Osteocyte (in vitro differentiated cells): ENCODE measurements around the gene KIF5C. TPM values are rescaled to one million over a fixed set of nuclear protein-coding genes. Genes with fewer than 3 reads are reported as not detected.
A peak's percentile ranks its signal among the peaks of the same experiment; 100 is the strongest.

Experiments used
- DNase-seq: peaks from one replicate; pipeline ENCODE4 v3.0.0; 2021; ENCODE audit warnings: mixed read lengths; ENCODE audit not compliant: unreplicated experiment; ENCODE audit errors: extremely low spot score
- H3K27ac Mint-ChIP-seq: one replicate; pipeline ENCODE4 v1.8.0; 2021; ENCODE audit warnings: mild to moderate bottlenecking, mixed read lengths; ENCODE audit not compliant: unreplicated experiment
- H3K27me3 Mint-ChIP-seq: one replicate; pipeline ENCODE4 v1.8.0; 2021; ENCODE audit warnings: mixed read lengths; ENCODE audit not compliant: unreplicated experiment
- H3K36me3 Mint-ChIP-seq: one replicate; pipeline ENCODE4 v1.8.0; 2021; ENCODE audit warnings: mixed read lengths; ENCODE audit not compliant: unreplicated experiment
- H3K4me1 Mint-ChIP-seq: one replicate; pipeline ENCODE4 v1.8.0; 2021; ENCODE audit warnings: mixed read lengths; ENCODE audit not compliant: unreplicated experiment
- H3K4me3 Mint-ChIP-seq: one replicate; pipeline ENCODE4 v1.8.0; 2021; ENCODE audit warnings: mild to moderate bottlenecking, moderate library complexity, mixed read lengths; ENCODE audit not compliant: unreplicated experiment
- H3K9me3 Mint-ChIP-seq: one replicate; pipeline ENCODE4 v1.8.0; 2021; ENCODE audit warnings: mixed read lengths; ENCODE audit not compliant: unreplicated experiment
- total RNA-seq: library from RNA; stranded (reverse); gene quantifications from 2 replicates; pipeline ENCODE4 v1.2.1, GENCODE V29; 2021
- TF ChIP-seq, protein P1 (sequence below): fragments of 200-600 bp; sonication (generic); IDR thresholded peaks from 2 replicates; pipeline ENCODE4 v1.5.0; 2021; ENCODE audit warnings: antibody characterized with exemption, mild to moderate bottlenecking, moderate library complexity

The KIF5C gene
- total RNA-seq, 1 donor from 2014 or later, result 10.2 TPM

DNA sequence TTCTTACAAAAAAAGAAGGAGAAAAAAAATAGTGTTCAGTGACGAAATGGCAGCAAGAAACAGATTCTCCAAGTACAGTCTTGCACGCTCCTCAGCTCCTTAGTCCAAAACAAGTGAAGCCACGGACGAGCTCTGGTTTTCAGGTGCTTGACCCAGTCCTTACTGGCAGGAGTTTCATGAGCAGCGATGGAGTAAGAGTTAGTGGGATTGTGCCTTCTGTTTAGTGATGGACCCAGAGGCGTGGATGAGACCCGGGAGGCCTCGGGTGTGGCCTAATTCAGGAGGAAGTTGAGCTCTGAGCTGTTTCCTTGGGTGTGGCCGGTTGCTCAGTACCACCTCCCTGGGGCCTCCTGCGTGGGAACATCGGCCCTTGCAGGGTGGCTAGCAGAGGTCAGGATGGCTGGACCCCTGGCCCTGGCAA lies 52.0 kb downstream of the KIF5C start:
- Mint-ChIP-seq H3K4me1 (peaks cover 45% of the 10 kb centered on the region), H3K36me3 (peaks cover 13% of the 10 kb centered on the region), H3K9me3 (no peaks in the 10 kb centered on the region), H3K27me3 (no peaks in the 10 kb centered on the region), H3K27ac (no peak overlapping the region), H3K4me3 (no peak overlapping the region)
- TF ChIP-seq, protein P1, sequence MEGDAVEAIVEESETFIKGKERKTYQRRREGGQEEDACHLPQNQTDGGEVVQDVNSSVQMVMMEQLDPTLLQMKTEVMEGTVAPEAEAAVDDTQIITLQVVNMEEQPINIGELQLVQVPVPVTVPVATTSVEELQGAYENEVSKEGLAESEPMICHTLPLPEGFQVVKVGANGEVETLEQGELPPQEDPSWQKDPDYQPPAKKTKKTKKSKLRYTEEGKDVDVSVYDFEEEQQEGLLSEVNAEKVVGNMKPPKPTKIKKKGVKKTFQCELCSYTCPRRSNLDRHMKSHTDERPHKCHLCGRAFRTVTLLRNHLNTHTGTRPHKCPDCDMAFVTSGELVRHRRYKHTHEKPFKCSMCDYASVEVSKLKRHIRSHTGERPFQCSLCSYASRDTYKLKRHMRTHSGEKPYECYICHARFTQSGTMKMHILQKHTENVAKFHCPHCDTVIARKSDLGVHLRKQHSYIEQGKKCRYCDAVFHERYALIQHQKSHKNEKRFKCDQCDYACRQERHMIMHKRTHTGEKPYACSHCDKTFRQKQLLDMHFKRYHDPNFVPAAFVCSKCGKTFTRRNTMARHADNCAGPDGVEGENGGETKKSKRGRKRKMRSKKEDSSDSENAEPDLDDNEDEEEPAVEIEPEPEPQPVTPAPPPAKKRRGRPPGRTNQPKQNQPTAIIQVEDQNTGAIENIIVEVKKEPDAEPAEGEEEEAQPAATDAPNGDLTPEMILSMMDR, result no peak
- DNase-seq, result no peak

DNA sequence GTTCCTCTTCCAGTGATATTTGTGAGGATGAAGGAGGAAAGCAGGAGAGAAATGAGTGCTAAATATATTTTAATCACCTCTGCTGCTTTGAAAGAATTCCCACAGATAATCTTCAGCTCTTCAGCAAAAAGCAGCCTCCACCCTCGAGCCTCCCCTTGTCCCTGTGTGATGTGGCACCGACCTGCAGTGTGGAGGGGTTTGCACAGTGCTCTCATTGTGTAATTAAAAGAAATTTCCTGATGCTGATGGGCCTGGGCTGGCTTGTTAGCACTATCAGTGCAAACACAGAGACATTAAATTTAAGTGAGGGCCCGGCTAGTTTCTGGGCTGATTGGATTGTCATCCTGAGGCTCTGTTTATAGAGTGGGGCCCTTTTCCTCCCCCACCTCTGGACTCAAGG lies 53.4 kb downstream of the KIF5C start:
- H3K27ac Mint-ChIP-seq, result no peak overlapping the region
- no peaks in the 10 kb centered on the region for H3K9me3 Mint-ChIP-seq
- no peaks in the 10 kb centered on the region for H3K27me3 Mint-ChIP-seq
- peaks cover 42% of the 10 kb centered on the region for H3K4me1 Mint-ChIP-seq
- no peak for DNase-seq
- no peak overlapping the region for H3K4me3 Mint-ChIP-seq
- TF ChIP-seq, protein P1, result no peak
- H3K36me3 Mint-ChIP-seq, result peaks cover 9% of the 10 kb centered on the region

DNA sequence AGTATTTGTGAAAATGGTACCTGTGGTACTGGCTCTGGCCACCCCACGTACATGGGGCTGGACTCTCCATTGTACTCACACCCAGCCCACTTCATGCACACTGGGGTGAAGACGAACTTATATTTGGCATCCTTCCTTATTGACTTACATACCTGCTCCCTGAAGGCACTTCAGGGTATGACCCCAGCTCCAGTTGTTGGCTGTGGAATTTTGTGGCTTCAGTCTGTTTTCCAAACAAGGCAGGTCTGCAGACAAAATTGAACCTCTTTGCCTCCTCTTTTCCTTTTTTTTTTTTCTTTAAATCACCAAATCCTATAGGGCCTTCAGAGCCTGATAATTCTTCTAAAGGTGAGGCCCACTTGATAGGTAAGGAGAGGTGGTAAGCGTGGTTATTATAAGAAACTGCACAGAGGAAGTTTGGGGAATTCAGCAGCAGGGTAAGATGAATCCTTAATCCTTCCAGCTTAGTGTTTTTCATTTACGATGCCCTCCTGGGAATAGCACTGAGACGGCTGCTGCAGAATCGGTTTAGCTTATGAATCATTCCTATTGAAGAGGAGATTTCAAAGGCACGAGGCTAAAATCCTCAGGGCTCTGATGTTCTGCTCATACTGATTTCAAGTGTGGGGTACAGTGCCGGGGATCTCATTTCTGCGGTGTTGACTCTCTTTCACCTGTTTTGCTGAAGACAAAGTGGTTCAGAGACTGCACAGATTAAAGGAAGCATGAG lies 55.2 kb downstream of the KIF5C start:
- no peaks in the 10 kb centered on the region for H3K9me3 Mint-ChIP-seq
- no peaks in the 10 kb centered on the region for H3K27me3 Mint-ChIP-seq
- peak overlapping the region; percentile 13 for H3K27ac Mint-ChIP-seq
- no peak for DNase-seq
- H3K36me3 Mint-ChIP-seq, result peaks cover 8% of the 10 kb centered on the region
- no peak overlapping the region for H3K4me3 Mint-ChIP-seq
- TF ChIP-seq, protein P1, result no peak
- peaks cover 42% of the 10 kb centered on the region for H3K4me1 Mint-ChIP-seq

DNA sequence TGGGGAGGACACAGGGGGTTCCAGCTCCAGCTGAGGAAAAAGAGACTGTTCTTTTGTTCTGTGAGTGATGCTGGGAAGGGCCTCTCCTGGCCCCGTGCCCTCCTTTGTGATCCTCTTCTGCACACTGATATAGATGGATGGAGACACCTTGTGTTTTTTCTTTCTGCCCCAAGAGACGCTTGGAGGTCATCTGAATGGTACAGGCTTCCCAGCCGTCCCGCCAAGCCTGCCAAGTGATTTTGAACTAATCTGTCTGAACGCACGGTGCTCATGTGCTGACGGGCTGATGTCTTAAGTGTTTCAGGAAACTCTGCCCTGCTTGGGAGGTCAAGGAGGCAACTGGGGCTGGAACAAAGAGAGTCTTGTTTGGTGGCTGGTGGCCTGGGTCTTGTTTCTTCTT lies 57.5 kb downstream of the KIF5C start:
- DNase-seq, result no peak
- peaks cover 2% of the 10 kb centered on the region for H3K36me3 Mint-ChIP-seq
- H3K9me3 Mint-ChIP-seq, result no peaks in the 10 kb centered on the region
- H3K4me3 Mint-ChIP-seq, result no peak overlapping the region
- TF ChIP-seq, protein P1, result no peak
- no peak overlapping the region for H3K27ac Mint-ChIP-seq
- H3K27me3 Mint-ChIP-seq, result no peaks in the 10 kb centered on the region
- peaks cover 31% of the 10 kb centered on the region for H3K4me1 Mint-ChIP-seq

DNA sequence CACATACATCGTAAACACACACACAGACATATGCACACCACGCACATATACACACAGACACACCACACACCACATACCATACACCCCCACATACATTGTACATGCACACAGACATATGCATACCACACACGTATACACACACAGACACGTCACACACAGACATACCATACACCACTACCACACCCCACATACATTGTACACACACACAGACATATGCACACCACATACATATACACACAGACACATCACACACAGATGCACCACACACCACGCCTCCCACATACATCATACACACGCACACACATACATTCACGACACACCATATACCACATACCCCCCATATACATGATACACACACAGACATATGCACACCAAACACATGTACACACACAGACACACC lies 58.4 kb downstream of the KIF5C start:
- Mint-ChIP-seq H3K4me3 (no peak overlapping the region), H3K36me3 (peaks cover 2% of the 10 kb centered on the region), H3K9me3 (no peaks in the 10 kb centered on the region), H3K4me1 (peaks cover 23% of the 10 kb centered on the region), H3K27ac (no peak overlapping the region), H3K27me3 (no peaks in the 10 kb centered on the region)
- DNase-seq, result no peak
- TF ChIP-seq, protein P1, result no peak
